Neuronal stem cell (in vitro differentiated cells): ENCODE data around the gene ACACA.

ENCODE experiments used
- DNase-seq: peaks from one replicate; pipeline ENCODE4 v3.0.0-alpha.2; 2013; ENCODE audit warnings: low spot score
- H2AFZ ChIP-seq: one replicate; pipeline ENCODE4 v1.6.1; 2013; ENCODE audit warnings: mild to moderate bottlenecking, low read length, inconsistent platforms
- H2AK5ac ChIP-seq: 2 replicates; pipeline ENCODE4 v1.6.1; 2013; ENCODE audit warnings: low read depth, mild to moderate bottlenecking, inconsistent platforms, low read length, moderate library complexity, mixed read lengths
- H2BK120ac ChIP-seq: 2 replicates; pipeline ENCODE4 v1.6.1; 2013; ENCODE audit warnings: low read depth, mild to moderate bottlenecking, inconsistent platforms, low read length, moderate library complexity, mixed read lengths
- H2BK12ac ChIP-seq: one replicate; pipeline ENCODE4 v1.6.1; 2013; ENCODE audit warnings: low read length, inconsistent platforms
- H2BK15ac ChIP-seq: 2 replicates; pipeline ENCODE4 v1.6.1; 2013; ENCODE audit warnings: mild to moderate bottlenecking, low read length, inconsistent platforms, mixed read lengths
- H2BK5ac ChIP-seq: one replicate; pipeline ENCODE4 v1.6.1; 2013; ENCODE audit warnings: inconsistent platforms, mild to moderate bottlenecking, low read length, moderate library complexity
- H3K14ac ChIP-seq: one replicate; pipeline ENCODE4 v1.6.1; 2013; ENCODE audit warnings: low read length, inconsistent platforms
- H3K18ac ChIP-seq: 2 replicates; pipeline ENCODE4 v1.6.1; 2013; ENCODE audit warnings: low read length, inconsistent platforms
- H3K23ac ChIP-seq: 2 replicates; pipeline ENCODE4 v1.6.1; 2013; ENCODE audit warnings: low read depth, mild to moderate bottlenecking, mixed read lengths, low read length, inconsistent platforms; ENCODE audit not compliant: poor library complexity
- H3K27ac ChIP-seq: replicated peaks from 3 replicates; pipeline ENCODE4 v1.5.1; 2013; ENCODE audit warnings: low read length, inconsistent platforms
- H3K27me3 ChIP-seq, 3 experiments: 2 replicates each; pipeline ENCODE4 v1.6.1; 2013; ENCODE audit warnings: low read length in 3 of 3, mild to moderate bottlenecking in 2 of 3, inconsistent platforms in 1 of 3, low read depth in 1 of 3, mixed read lengths in 1 of 3, moderate library complexity in 1 of 3; ENCODE audit not compliant: control insufficient read depth in 3 of 3, insufficient read depth in 3 of 3
- H3K36me3 ChIP-seq, 2 donors: replicated peaks in 1 of 2; 2 replicates each; pipeline ENCODE4 v1.6.1; 2013; ENCODE audit warnings: low read length in 2 of 2; ENCODE audit not compliant: control insufficient read depth in 2 of 2, insufficient read depth in 2 of 2
- H3K4ac ChIP-seq: 2 replicates; pipeline ENCODE4 v1.6.1; 2013; ENCODE audit warnings: inconsistent platforms, mild to moderate bottlenecking, low read length, moderate library complexity
- H3K4me1 ChIP-seq, 2 donors: 1 replicate in 1 of 2; 2 replicates in 1 of 2; pipeline ENCODE4 v1.6.1; 2013; ENCODE audit warnings: low read length in 2 of 2, low read depth in 1 of 2; ENCODE audit not compliant: control insufficient read depth in 2 of 2, insufficient read depth in 1 of 2
- H3K4me2 ChIP-seq: one replicate; pipeline ENCODE4 v1.6.1; 2013; ENCODE audit warnings: mild to moderate bottlenecking, low read length, inconsistent platforms; ENCODE audit not compliant: insufficient read depth, poor library complexity, severe bottlenecking
- H3K4me3 ChIP-seq, 2 donors: 2 replicates each; pipeline ENCODE4 v1.5.1; 2013; ENCODE audit warnings: low read length in 2 of 2, mild to moderate bottlenecking in 2 of 2, inconsistent platforms in 1 of 2, moderate library complexity in 1 of 2
- H3K79me1 ChIP-seq: one replicate; pipeline ENCODE4 v1.6.1; 2013; ENCODE audit warnings: low read depth, mild to moderate bottlenecking, inconsistent platforms, low read length, moderate library complexity
- H3K9ac ChIP-seq: one replicate; pipeline ENCODE4 v1.6.1; 2013; ENCODE audit warnings: mild to moderate bottlenecking, low read depth, low read length, inconsistent platforms; ENCODE audit not compliant: poor library complexity
- H3K9me3 ChIP-seq, 2 donors: replicated peaks in 1 of 2; 2 replicates each; pipeline versions ENCODE3 to v1.6.1; 2013; ENCODE audit warnings: low read length in 2 of 2, mild to moderate bottlenecking in 2 of 2, inconsistent platforms in 1 of 2, low read depth in 1 of 2, mixed read lengths in 1 of 2, moderate library complexity in 1 of 2; ENCODE audit not compliant: control insufficient read depth in 2 of 2, insufficient read depth in 1 of 2
- H4K8ac ChIP-seq: one replicate; pipeline ENCODE4 v1.6.1; 2013; ENCODE audit warnings: low read depth, mild to moderate bottlenecking, inconsistent platforms, low read length, moderate library complexity
- H4K91ac ChIP-seq: one replicate; pipeline ENCODE4 v1.6.1; 2013; ENCODE audit warnings: low read length, low read depth, mild to moderate bottlenecking, inconsistent platforms; ENCODE audit not compliant: poor library complexity
- WGBS, 2 donors: extraction: QIAGEN DNeasy Blood & Tissue Kit; methylation state at CpG; one replicate each; pipeline ENCODE4 v1.1.7; 2013; ENCODE audit warnings: missing lambda C conversion rate in 2 of 2, mixed read lengths in 1 of 2; ENCODE audit not compliant: insufficient read length in 2 of 2, insufficient replicate concordance in 1 of 2; ENCODE audit errors: extremely low coverage in 2 of 2; 5-methylcytosine and 5-hydroxymethylcytosine counted together

Gene ACACA

DNA sequence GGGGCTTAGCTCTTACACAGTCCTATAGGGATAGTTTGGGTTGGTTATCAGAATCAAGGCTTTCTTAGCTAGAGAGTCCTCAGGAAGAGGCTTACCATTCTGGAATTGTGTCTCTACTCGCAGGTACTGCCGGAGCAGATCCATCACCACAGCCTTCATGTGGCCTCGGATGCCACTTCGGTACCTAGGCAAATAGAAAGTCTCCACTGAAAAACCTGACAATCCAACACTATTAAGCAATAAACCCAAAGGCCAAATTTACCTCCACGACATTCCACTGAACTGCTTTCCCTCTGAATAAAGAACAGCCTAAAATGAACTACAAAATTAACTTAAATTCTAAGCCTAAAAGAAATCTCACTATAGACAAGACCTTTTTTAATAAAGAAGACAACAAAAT lies 166.3 kb downstream of the ACACA start:
- Histone ChIP-seq H3K14ac (no peak overlapping the region), H4K91ac (no peak overlapping the region), H3K23ac (no peak overlapping the region), H3K36me3 (peaks cover 34 to 100% of the 10 kb centered on the region in 2 donors), H3K27ac (no peak overlapping the region), H2BK15ac (no peak overlapping the region), H2BK12ac (no peak overlapping the region), H3K18ac (no peak overlapping the region), H3K79me1 (no peaks in the 10 kb centered on the region), H3K27me3 (no peaks in the 10 kb centered on the region), H4K8ac (no peak overlapping the region), H3K9me3 (no peaks in the 10 kb centered on the region), H2BK120ac (no peak overlapping the region), H3K4me2 (no peak overlapping the region), H3K9ac (no peak overlapping the region), H2AK5ac (no peak overlapping the region), H3K4ac (no peak overlapping the region), H3K4me3 (no peak overlapping the region), H3K4me1 (no peaks in the 10 kb centered on the region), H2BK5ac (no peak overlapping the region), H2AFZ (no peak overlapping the region)
- no peak for DNase-seq
- no CpG with 5 or more reads among the region's 5 CpGs for WGBS, 2 donors

- no peak overlapping the region for H3K4me3 ChIP-seq
- H3K9ac ChIP-seq: no peak overlapping the region
- no peaks in the 10 kb centered on the region for H3K27me3 ChIP-seq
- H3K23ac ChIP-seq: no peak overlapping the region
- no peak overlapping the region for H3K4me2 ChIP-seq
- no peak overlapping the region for H2AK5ac ChIP-seq
- H3K36me3 ChIP-seq: peaks cover 32 to 100% of the 10 kb centered on the region in 2 donors
- no peaks in the 10 kb centered on the region for H3K9me3 ChIP-seq
- H2BK15ac ChIP-seq: no peak overlapping the region
- H3K79me1 ChIP-seq: no peaks in the 10 kb centered on the region
- H4K91ac ChIP-seq: no peak overlapping the region
- no peak overlapping the region for H4K8ac ChIP-seq
- H3K27ac ChIP-seq: no peak overlapping the region
- H2BK5ac ChIP-seq: no peak overlapping the region
- no peak overlapping the region for H3K18ac ChIP-seq
- peak; percentile 8 for DNase-seq
- H3K4me1 ChIP-seq: no peaks in the 10 kb centered on the region
- no peak overlapping the region for H2AFZ ChIP-seq
- no peak overlapping the region for H2BK120ac ChIP-seq
- no peak overlapping the region for H3K14ac ChIP-seq
- H2BK12ac ChIP-seq: no peak overlapping the region
- H3K4ac ChIP-seq: no peak overlapping the region
- no CpG with 5 or more reads among the region's 3 CpGs for WGBS, 2 donors
These were observed 166.8 kb downstream of the ACACA start for GRCh38 chr17:37239690-37240334.

DNA sequence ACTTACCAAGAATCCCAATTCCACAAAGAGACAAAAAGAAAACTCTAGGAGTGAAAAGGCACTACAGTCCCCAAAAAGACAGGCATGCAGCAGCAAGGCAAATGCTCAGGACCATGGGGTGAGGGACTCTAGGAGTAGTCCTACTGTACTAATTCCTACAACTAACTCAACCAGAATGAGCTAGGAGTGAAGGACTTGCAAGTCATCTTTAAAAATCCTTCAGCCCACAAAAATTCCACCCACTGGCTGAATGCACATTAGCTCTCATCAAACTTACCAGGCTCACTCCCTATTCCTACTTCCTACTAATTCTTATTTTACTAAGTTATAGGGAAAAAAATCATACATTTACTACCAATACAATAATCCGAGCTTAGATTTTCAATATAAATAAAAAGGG lies 172.5 kb downstream of the ACACA start:
- Histone ChIP-seq H3K27me3 (no peaks in the 10 kb centered on the region), H3K9me3 (peaks cover 0 to 3% of the 10 kb centered on the region in 2 donors), H2AK5ac (no peak overlapping the region), H2AFZ (no peak overlapping the region), H3K4me1 (peaks cover 0 to 2% of the 10 kb centered on the region in 2 donors), H3K4me3 (no peak overlapping the region), H4K8ac (no peak overlapping the region), H3K18ac (no peak overlapping the region), H3K23ac (no peak overlapping the region), H4K91ac (no peak overlapping the region), H3K9ac (no peak overlapping the region), H2BK15ac (no peak overlapping the region), H2BK120ac (no peak overlapping the region), H2BK12ac (no peak overlapping the region), H3K4me2 (no peak overlapping the region), H3K4ac (no peak overlapping the region), H3K14ac (no peak overlapping the region), H3K79me1 (no peaks in the 10 kb centered on the region), H3K36me3 (peaks cover 19 to 93% of the 10 kb centered on the region in 2 donors), H2BK5ac (no peak overlapping the region), H3K27ac (no peak overlapping the region)
- WGBS, 2 donors: no CpG with 5 or more reads among the region's 1 CpG
- DNase-seq: no peak

- no CpG with 5 or more reads among the region's 11 CpGs for WGBS, 2 donors
These were observed 173.6 kb downstream of the ACACA start for GRCh38 chr17:37233036-37233435.

More at GRCh38 chr17:37233036-37233435, 173.6 kb downstream of the ACACA start:
- Histone ChIP-seq H3K9ac (no peak overlapping the region), H4K91ac (no peak overlapping the region), H2BK12ac (no peak overlapping the region), H3K27me3 (no peaks in the 10 kb centered on the region), H3K4me3 (no peak overlapping the region), H3K27ac (no peak overlapping the region), H3K36me3 (peaks cover 16 to 91% of the 10 kb centered on the region in 2 donors), H3K14ac (no peak overlapping the region), H3K79me1 (no peaks in the 10 kb centered on the region), H3K4ac (no peak overlapping the region), H2BK15ac (no peak overlapping the region), H2BK120ac (no peak overlapping the region), H3K23ac (no peak overlapping the region), H3K4me1 (peaks cover 0 to 2% of the 10 kb centered on the region in 2 donors), H3K9me3 (peaks cover 0 to 3% of the 10 kb centered on the region in 2 donors), H4K8ac (no peak overlapping the region), H3K4me2 (no peak overlapping the region), H2AFZ (no peak overlapping the region), H3K18ac (no peak overlapping the region), H2BK5ac (no peak overlapping the region), H2AK5ac (no peak overlapping the region)
- no peak for DNase-seq
